ENCODE results near the gene DNAJC27. TPM values are rescaled to one million over a fixed set of nuclear protein-coding genes. Genes with fewer than 3 reads are reported as not detected.

The DNAJC27 gene
- total RNA-seq, 4 donors from 2014 or later, result 7.1 to 14.2 (median 8.6) TPM

DNA sequence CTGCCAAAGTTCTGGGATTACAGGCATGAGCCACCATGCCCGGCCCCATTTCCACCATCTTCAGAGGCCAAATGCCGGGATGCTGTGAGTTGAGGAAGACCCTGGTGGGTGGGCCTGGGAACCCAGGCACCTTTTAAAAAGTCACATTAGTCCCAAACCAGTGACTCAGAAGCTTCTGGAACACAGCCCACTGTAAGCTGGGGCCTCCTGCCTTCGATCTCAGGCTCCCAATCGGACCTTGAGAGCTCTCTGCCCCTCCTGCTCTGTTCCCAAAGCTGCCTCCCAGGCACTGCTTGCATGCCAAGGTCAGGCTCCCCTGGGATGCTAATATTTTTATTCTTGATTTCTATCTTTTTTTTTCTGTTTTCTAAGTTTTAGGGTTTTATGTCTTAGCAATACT, 56.0 kb downstream of the DNAJC27 start:
- Histone ChIP-seq H3K36me3 (peaks cover 0 to 8% of the 10 kb centered on the region in 2 donors), H3K27me3 (no peaks in the 10 kb centered on the region), H3K27ac (peak overlapping the region in 2 of 4 donors; percentile 31 to 49), H3K4me1 (peaks cover 0 to 48% (median 3%) of the 10 kb centered on the region in 3 donors), H3K4me3 (no peak overlapping the region), H3K9me3 (no peaks in the 10 kb centered on the region)
- TF ChIP-seq EP300 (IDR thresholded peaks at IDR 0.05) (no peak), POLR2AphosphoS5 (IDR thresholded peaks at IDR 0.05) (no peak)
- WGBS, 2 donors (ENCODE audit: low coverage in 1 of 2), result 63% methylated on average over 2 of the region's 4 CpGs; no CpG with 5 or more reads in 1 of the 2 donors
- ATAC-seq, result no peak

DNA sequence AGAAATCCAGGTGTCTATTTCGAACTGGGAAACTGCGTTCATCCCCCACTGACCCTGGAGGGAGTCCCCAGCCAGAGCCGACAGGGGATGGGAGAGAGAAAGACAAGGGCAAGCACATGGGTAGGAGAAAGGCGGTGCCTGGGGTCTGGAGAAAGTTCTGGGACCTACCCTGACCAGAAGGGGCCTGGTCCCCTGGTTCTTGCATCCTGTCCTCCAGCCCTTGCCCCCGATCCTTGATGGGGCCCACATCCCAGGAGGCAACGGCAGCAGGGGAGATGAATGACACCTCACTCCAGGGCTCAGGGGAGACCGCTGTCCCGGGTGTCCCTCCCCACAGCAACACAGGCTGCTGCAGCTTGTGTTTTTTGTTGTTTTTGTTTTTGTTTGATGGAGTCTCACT, 56.6 kb downstream of the DNAJC27 start:
- Histone ChIP-seq H3K36me3 (peaks cover 0 to 9% of the 10 kb centered on the region in 2 donors), H3K9me3 (peaks cover 0 to 2% (median 0%) of the 10 kb centered on the region in 3 donors), H3K27me3 (no peaks in the 10 kb centered on the region), H3K27ac (peak overlapping the region in 2 of 4 donors; percentile 17 to 49), H3K4me3 (peak overlapping the region in 1 of 2 donors; percentile 8), H3K4me1 (peaks cover 0 to 44% (median 0%) of the 10 kb centered on the region in 3 donors)
- no peak for TF ChIP-seq CTCF (IDR thresholded peaks at IDR 0.05)
- TF ChIP-seq POLR2A (IDR thresholded peaks at IDR 0.05), result no peak
- TF ChIP-seq EP300 (IDR thresholded peaks at IDR 0.05), result no peak
- no peak for TF ChIP-seq POLR2AphosphoS5 (IDR thresholded peaks at IDR 0.05)
- 92% methylated on average over 2 of the region's 8 CpGs; no CpG with 5 or more reads in 1 of the 2 donors for WGBS, 2 donors (ENCODE audit: low coverage in 1 of 2)
- ATAC-seq, result no peak

DNA sequence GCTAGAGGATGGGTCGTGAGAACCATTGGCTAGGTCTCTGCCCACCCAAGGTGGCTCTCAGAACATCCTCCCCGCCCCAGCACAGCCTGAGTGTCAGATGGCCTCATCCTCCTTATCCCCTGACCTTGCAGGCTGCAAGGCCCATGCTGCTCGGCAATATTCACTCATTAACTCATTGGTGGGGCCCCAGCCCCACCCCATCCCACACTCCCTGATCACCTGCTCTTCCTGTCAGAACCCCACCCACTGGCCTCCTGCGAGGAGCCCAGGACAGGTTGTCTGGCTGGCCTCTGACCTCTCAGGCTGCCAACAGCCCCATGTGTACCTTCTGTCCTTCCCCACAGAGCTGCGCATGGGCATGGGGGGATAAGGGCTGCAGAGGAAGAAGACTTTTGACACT, 57.0 kb downstream of the DNAJC27 start:
- peaks cover 0 to 44% (median 0%) of the 10 kb centered on the region in 3 donors for H3K4me1 ChIP-seq
- no peaks in the 10 kb centered on the region for H3K27me3 ChIP-seq
- H3K9me3 ChIP-seq, result peaks cover 0 to 7% (median 0%) of the 10 kb centered on the region in 3 donors
- H3K36me3 ChIP-seq, result peaks cover 0 to 14% of the 10 kb centered on the region in 2 donors
- H3K4me3 ChIP-seq, result no peak overlapping the region
- WGBS, 2 donors (ENCODE audit: low coverage in 1 of 2), result 100% methylated on average over 1 to 2 of the region's 5 CpGs
- no peak for ATAC-seq
- TF ChIP-seq POLR2A (IDR thresholded peaks at IDR 0.05), result no peak
- no peak for TF ChIP-seq POLR2AphosphoS5 (IDR thresholded peaks at IDR 0.05)
- no peak for TF ChIP-seq EP300 (IDR thresholded peaks at IDR 0.05)
- TF ChIP-seq CTCF (IDR thresholded peaks at IDR 0.05), result no peak
- peak overlapping the region in 1 of 4 donors; percentile 17 for H3K27ac ChIP-seq

- no peak for ATAC-seq
- H3K4me3 ChIP-seq, result no peak overlapping the region
Measured at GRCh38 chr2:24913911-24914310, 57.8 kb downstream of the DNAJC27 start.

GRCh38 chr2:24912986-24913385, 58.8 kb downstream of the DNAJC27 start:
- Histone ChIP-seq H3K27me3 (no peaks in the 10 kb centered on the region), H3K4me1 (peaks cover 0 to 27% (median 0%) of the 10 kb centered on the region in 3 donors), H3K4me3 (no peak overlapping the region), H3K27ac (peak overlapping the region in 1 of 4 donors; percentile 16), H3K9me3 (peaks cover 0 to 9% (median 0%) of the 10 kb centered on the region in 3 donors), H3K36me3 (peaks cover 0 to 11% of the 10 kb centered on the region in 2 donors)
- WGBS, 2 donors (ENCODE audit: low coverage in 1 of 2), result 72 to 75% methylated on average over 2 to 7 of the region's 10 CpGs
- no peak for ATAC-seq
- TF ChIP-seq POLR2AphosphoS5 (IDR thresholded peaks at IDR 0.05) (no peak), CTCF (IDR thresholded peaks at IDR 0.05) (no peak), POLR2A (IDR thresholded peaks at IDR 0.05) (no peak), EP300 (IDR thresholded peaks at IDR 0.05) (no peak)

More at GRCh38 chr2:24913911-24914310, 57.8 kb downstream of the DNAJC27 start:
- Histone ChIP-seq H3K27me3 (no peaks in the 10 kb centered on the region), H3K9me3 (peaks cover 0 to 9% (median 0%) of the 10 kb centered on the region in 3 donors), H3K4me1 (peaks cover 0 to 36% (median 0%) of the 10 kb centered on the region in 3 donors), H3K27ac (peak overlapping the region in 1 of 4 donors; percentile 16), H3K36me3 (peaks cover 0 to 14% of the 10 kb centered on the region in 2 donors)
- TF ChIP-seq POLR2A (IDR thresholded peaks at IDR 0.05) (no peak), CTCF (IDR thresholded peaks at IDR 0.05) (no peak), POLR2AphosphoS5 (IDR thresholded peaks at IDR 0.05) (no peak), EP300 (IDR thresholded peaks at IDR 0.05) (no peak)
- WGBS, 2 donors (ENCODE audit: low coverage in 1 of 2), result 82% methylated on average over 3 of the region's 9 CpGs; no CpG with 5 or more reads in 1 of the 2 donors

All from gastroesophageal sphincter (tissue), 4 donors.